C4-2B (cell line): ENCODE results near the gene SHLD1.
"Not testable (repeated sequence)": the region's sequence is repeated elsewhere in the genome, so short reads cannot be mapped to it uniquely, and the experiment has no call there.

ENCODE experiments used
- H3K27ac ChIP-seq: fragments of 450-650 bp; 2 replicates; pipeline ENCODE4 v1.5.1; 2017
- ZFX ChIP-seq: fragments of 450-650 bp; IDR thresholded peaks from 2 replicates; pipeline ENCODE4 v1.6.1; 2017
- TF ChIP-seq, protein P1 (sequence below): fragments of 450-650 bp; conservative IDR thresholded peaks from 2 replicates; pipeline ENCODE4 v1.5.1; 2017; ENCODE audit warnings: mild to moderate bottlenecking

The SHLD1 gene

DNA sequence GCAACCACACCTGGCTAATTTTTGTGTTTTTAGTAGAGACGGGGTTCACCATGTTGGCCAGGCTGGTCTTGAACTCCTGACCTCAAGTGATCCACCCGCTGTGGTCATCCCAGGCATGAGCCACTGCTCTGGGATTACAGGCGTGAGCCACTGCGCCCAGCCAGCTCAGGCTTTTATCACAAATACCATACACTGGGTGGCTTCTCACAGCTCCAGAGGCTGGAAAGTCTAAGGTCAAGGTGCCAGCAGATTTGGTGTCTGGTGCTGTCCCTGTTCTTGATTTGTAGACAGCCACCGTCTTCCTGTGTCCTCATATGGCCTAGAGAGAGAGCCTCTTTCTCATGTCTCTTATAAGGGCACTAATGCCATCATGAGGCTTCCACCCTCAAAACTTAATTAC is 25.9 kb downstream of the SHLD1 start:
- H3K27ac ChIP-seq, result no peak overlapping the region
- TF ChIP-seq ZFX, result no peak
- TF ChIP-seq, protein P1, sequence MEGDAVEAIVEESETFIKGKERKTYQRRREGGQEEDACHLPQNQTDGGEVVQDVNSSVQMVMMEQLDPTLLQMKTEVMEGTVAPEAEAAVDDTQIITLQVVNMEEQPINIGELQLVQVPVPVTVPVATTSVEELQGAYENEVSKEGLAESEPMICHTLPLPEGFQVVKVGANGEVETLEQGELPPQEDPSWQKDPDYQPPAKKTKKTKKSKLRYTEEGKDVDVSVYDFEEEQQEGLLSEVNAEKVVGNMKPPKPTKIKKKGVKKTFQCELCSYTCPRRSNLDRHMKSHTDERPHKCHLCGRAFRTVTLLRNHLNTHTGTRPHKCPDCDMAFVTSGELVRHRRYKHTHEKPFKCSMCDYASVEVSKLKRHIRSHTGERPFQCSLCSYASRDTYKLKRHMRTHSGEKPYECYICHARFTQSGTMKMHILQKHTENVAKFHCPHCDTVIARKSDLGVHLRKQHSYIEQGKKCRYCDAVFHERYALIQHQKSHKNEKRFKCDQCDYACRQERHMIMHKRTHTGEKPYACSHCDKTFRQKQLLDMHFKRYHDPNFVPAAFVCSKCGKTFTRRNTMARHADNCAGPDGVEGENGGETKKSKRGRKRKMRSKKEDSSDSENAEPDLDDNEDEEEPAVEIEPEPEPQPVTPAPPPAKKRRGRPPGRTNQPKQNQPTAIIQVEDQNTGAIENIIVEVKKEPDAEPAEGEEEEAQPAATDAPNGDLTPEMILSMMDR, result no peak

DNA sequence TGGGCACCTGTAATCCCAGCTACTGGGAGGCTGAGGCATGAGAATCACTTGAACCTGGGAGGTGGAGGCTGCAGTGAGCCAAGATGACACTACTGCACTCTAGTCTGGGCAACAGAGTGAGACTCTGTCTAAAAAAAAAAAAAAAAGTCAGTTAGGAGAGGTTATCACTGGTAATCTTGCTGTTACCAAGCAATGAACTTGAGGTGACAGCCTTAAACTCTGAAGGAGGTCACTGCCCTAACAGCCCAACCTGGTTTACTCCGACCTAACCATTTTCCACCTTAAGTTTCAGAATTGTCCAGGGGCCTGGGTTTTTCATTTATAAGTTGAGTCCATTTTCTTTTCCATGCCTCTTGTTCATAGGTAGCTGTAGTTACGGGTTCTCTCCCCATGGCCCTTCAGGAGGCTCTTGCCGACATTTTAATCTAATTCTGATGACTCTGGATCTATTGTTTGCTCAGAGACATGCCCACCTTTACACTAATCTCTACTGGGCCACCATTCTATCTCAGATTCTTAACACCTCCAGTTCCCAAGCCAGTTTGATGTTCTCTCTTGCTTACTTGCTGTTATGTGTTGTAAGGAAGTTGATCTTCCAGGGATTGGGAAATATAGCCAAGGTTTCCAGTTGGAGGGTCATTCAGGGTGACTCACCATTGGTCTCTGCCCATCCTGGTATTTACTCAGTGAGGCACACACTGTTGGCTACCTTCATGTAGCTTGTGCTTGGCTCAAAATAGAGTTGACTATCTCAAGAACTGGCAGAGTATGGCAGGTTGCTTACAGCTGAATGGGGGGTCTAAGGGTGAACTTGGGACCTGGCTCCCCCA is 29.1 kb downstream of the SHLD1 start:
- peak overlapping the region; percentile 17; the same call in 1 of the 2 replicates for H3K27ac ChIP-seq
- TF ChIP-seq ZFX, result no peak
- TF ChIP-seq, protein P1, result no peak

DNA sequence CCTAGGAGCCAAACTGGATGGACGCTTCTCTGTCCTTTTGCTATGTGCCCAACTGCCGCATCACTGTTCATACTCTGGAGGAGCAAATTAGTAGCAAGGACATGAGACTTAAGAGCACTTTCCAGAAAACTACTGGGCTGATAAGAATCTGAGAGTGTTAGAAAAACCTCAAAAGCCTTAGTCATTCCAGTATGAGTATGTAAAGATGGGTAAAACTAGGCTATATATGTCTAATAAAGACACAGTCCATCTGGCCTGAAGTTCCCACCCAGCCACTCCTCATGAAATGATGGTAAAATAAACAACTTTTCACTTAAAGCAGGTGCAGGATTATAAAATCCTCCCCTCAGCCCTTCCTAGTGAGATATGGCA is 30.6 kb downstream of the SHLD1 start:
- H3K27ac ChIP-seq, result no peak overlapping the region
- TF ChIP-seq, protein P1, result no peak
- no peak for TF ChIP-seq ZFX

DNA sequence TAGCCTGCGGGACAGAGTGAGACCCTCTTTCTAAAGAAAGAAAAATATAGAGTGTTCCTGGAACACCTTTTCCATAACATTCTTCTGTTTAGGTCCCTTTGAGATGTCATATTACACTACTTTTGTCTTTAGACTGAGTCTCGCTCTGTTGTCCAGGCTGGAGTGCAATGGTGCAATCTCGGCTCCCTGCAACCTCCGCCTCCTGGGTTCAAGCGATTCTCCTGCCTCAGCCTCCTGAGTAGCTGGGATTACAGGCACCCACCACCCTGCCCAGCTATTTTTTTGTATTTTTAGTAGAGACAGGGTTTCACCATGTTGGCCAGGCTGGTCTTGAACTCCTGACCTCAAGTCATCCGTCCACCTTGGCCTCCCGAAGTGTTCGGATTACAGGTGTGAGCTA is 31.2 kb downstream of the SHLD1 start:
- H3K27ac ChIP-seq, result not testable (repeated sequence)

DNA sequence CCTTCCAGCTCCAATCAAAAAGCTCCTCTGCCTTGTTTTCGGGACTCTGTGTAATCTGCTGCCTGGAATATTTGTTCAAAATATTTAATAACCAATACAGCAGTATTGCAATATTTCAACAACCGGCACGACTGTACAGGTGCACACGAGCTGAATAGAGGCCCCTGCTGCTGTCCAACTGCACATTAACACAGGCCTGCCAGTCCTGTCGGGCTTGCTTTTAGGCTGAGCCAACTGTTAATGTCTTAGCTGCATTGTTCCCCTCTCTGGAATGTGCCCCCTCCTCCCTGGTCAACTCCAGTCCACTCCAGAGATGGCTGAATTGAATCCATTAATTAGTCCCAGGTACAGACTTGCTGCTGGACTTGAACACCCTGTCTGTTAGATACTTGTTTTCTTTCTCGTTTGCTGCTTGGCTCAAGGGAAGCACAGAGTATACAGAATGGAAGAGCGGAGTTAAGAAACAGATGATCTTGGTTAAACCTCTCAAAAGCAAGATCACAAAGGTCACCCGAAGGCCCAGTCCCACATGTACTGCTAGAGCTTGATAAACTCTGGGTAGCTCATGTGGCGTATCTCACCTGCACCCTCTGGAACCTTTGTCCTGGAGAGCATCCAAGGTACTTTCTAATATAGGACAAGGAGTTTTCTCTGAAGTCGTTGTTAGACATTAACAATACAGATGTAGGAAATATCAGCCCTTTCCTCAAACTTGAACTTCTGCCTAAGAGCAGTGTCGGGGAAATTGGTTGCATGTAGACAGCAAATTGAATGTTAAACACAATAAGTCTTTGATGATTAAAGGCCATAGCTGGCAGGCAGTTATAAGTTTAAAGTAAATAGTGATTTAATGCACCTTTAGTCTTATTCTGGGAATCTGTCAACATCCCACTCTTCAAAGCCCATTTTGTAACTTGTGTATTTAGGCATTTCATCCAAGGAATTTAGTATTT is 31.9 kb downstream of the SHLD1 start:
- TF ChIP-seq ZFX, result no peak
- TF ChIP-seq, protein P1, result no peak
- H3K27ac ChIP-seq, result no peak overlapping the region

DNA sequence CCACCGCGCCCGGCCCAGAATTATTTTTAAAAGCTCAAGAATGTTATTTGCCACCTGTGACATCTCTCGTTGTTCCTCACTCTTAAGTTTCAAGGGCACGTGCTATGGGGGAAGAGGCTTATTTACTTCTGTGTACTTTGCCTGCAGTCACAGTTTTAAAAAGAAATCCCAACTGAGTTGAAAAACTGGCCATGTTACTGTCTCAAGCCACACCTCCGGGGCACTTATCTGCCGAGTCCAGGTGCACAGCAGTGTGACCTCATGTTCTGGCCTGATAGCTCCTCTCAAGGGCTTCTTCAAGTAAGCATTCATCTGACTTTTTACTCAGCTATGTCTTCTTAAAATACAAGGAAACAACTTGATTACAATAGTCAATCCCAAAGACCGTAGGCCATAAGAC is 34.5 kb downstream of the SHLD1 start:
- TF ChIP-seq, protein P1, result no peak
- no peak for TF ChIP-seq ZFX
- no peak overlapping the region for H3K27ac ChIP-seq

DNA sequence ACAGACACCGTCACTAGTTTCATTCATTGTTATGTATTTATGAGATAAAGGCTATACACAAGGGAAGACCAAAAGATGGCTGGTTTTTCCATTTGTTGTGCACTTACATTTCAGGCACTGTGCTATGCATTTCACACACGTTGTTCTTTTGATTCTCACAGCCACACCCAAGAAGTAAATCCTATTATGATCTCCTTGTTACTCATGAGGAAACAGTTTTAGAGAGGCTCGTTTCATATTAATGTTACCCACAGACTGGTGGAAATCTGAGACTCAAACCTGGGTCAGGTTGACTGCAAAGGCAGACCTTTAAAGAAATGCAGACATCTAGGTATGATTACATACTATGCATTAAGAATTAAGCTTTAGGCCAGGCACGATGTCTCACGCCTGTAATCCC is 34.9 kb downstream of the SHLD1 start:
- H3K27ac ChIP-seq, result no peak overlapping the region
- TF ChIP-seq, protein P1, result no peak
- no peak for TF ChIP-seq ZFX
